IMR-90 (cell line): ENCODE results near the gene ZNF532.

ENCODE experiments used
- CEBPB ChIP-seq: IDR thresholded peaks from 2 replicates; pipeline ENCODE4 v1.6.1; 2012; ENCODE audit warnings: low read depth, low read length, improper control_type of control experiment
- CHD1 ChIP-seq: IDR thresholded peaks from 2 replicates; pipeline ENCODE4 v1.6.1; 2012; ENCODE audit warnings: low read depth, low read length, improper control_type of control experiment
- FOS ChIP-seq: fragments of 150-350 bp; IDR thresholded peaks from 2 replicates; pipeline ENCODE4 v1.6.1; 2016; ENCODE audit warnings: low read depth, low read length
- MXI1 ChIP-seq: IDR thresholded peaks from 2 replicates; pipeline ENCODE4 v1.6.1; 2012; ENCODE audit warnings: low read depth, mild to moderate bottlenecking, low read length, moderate library complexity, borderline replicate concordance
- POLR2A ChIP-seq: IDR thresholded peaks from 2 replicates; pipeline ENCODE4 v1.6.1; 2012; ENCODE audit warnings: mild to moderate bottlenecking, low read depth, low read length
- RAD21 ChIP-seq: IDR thresholded peaks from 2 replicates; pipeline ENCODE4 v1.6.1; 2012; ENCODE audit warnings: low read length, improper control_type of control experiment
- RCOR1 ChIP-seq: IDR thresholded peaks from 2 replicates; pipeline ENCODE4 v1.6.1; 2012; ENCODE audit warnings: mild to moderate bottlenecking, low read length, improper control_type of control experiment; ENCODE audit not compliant: insufficient replicate concordance
- RFX5 ChIP-seq: IDR thresholded peaks from 2 replicates; pipeline ENCODE4 v1.8.0; 2012; ENCODE audit warnings: low read depth, mild to moderate bottlenecking, low read length, moderate library complexity
- SMC3 ChIP-seq: fragments of 150-350 bp; IDR thresholded peaks from 2 replicates; pipeline ENCODE4 v1.6.1; 2016; ENCODE audit warnings: low read depth, mild to moderate bottlenecking, antibody characterized with exemption, low read length, moderate library complexity
- TF ChIP-seq, protein P1 (sequence below): conservative IDR thresholded peaks from 2 replicates; pipeline ENCODE4 v1.5.1; 2012; ENCODE audit warnings: mild to moderate bottlenecking, low read depth, low read length, improper control_type of control experiment
- TF ChIP-seq, protein P2 (sequence below): fragments of 150-350 bp; IDR thresholded peaks from 2 replicates; pipeline ENCODE4 v1.6.1; 2017; ENCODE audit warnings: mild to moderate bottlenecking, antibody characterized with exemption, low read length, low read depth

DNA sequence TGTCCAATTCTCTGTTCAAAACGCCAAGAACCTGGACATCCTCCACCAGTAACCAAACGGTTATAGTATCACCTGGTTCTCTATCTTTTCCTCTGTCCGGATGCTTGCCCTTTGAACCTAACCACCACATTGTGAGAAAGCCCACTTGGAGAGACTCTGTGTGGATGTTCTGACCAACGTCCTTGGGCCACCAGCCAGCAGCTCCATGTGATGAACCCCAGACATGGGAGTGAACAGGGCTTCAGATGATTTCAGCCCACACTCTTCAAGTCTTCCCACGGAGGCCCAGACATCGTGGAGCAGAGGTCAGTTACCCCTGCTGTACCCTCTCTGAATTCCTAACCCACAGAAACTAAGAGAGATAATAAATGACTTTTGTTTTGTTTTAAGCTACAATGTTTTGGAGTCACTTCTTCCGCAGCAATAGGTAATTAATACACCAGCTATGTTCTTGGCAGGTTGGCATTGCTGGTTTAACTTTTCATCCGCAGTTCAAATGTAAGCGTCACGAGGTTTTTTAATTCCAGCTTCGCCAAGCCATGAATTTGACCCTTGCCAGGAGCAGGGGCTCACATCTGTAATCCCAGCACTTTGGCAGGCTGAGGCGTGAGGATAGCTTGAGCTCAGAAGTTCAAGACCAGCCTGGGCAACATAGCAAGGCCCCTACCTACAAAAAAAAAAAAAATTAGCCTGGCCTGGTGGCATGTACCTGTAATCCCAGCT lies 36.1 kb upstream of the ZNF532 start:
- TF ChIP-seq, protein P1, sequence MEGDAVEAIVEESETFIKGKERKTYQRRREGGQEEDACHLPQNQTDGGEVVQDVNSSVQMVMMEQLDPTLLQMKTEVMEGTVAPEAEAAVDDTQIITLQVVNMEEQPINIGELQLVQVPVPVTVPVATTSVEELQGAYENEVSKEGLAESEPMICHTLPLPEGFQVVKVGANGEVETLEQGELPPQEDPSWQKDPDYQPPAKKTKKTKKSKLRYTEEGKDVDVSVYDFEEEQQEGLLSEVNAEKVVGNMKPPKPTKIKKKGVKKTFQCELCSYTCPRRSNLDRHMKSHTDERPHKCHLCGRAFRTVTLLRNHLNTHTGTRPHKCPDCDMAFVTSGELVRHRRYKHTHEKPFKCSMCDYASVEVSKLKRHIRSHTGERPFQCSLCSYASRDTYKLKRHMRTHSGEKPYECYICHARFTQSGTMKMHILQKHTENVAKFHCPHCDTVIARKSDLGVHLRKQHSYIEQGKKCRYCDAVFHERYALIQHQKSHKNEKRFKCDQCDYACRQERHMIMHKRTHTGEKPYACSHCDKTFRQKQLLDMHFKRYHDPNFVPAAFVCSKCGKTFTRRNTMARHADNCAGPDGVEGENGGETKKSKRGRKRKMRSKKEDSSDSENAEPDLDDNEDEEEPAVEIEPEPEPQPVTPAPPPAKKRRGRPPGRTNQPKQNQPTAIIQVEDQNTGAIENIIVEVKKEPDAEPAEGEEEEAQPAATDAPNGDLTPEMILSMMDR = no peak
- no peak for TF ChIP-seq RAD21
- TF ChIP-seq POLR2A = no peak
- no peak for TF ChIP-seq MXI1
- TF ChIP-seq, protein P2, sequence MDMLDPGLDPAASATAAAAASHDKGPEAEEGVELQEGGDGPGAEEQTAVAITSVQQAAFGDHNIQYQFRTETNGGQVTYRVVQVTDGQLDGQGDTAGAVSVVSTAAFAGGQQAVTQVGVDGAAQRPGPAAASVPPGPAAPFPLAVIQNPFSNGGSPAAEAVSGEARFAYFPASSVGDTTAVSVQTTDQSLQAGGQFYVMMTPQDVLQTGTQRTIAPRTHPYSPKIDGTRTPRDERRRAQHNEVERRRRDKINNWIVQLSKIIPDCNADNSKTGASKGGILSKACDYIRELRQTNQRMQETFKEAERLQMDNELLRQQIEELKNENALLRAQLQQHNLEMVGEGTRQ = no peak
- TF ChIP-seq RCOR1 = no peak
- TF ChIP-seq SMC3 = no peak
- no peak for TF ChIP-seq RFX5
- TF ChIP-seq CEBPB = no peak
- TF ChIP-seq FOS = no peak
- no peak for TF ChIP-seq CHD1
